ENCODE results near the gene RFPL1.

The RFPL1 gene

GRCh38 chr22:29431986-29432385 lies 6.4 kb upstream of the RFPL1 start:
- TF ChIP-seq ZFX (IDR thresholded peaks at IDR 0.05) (no peak), CTCF (conservative IDR thresholded peaks at IDR 0.05) (no peak)

GRCh38 chr22:29433856-29434255 lies 4.5 kb upstream of the RFPL1 start:
- H3K27ac ChIP-seq = no peak overlapping the region
- no peak for TF ChIP-seq ZFX (IDR thresholded peaks at IDR 0.05)

More at GRCh38 chr22:29431986-29432385, 6.4 kb upstream of the RFPL1 start:
- H3K27ac ChIP-seq = no peak overlapping the region

- H3K27ac ChIP-seq = no peak overlapping the region
Observed at GRCh38 chr22:29434288-29434687, 4.1 kb upstream of the RFPL1 start.

GRCh38 chr22:29435236-29436136 lies 2.9 kb upstream of the RFPL1 start:
- no peak overlapping the region for H3K27ac ChIP-seq
- no peak for TF ChIP-seq ZFX (IDR thresholded peaks at IDR 0.05)
- TF ChIP-seq CTCF (conservative IDR thresholded peaks at IDR 0.05) = no peak

More at GRCh38 chr22:29434288-29434687, 4.1 kb upstream of the RFPL1 start:
- TF ChIP-seq CTCF (conservative IDR thresholded peaks at IDR 0.05) (no peak), ZFX (IDR thresholded peaks at IDR 0.05) (no peak)

GRCh38 chr22:29442976-29443375 lies 4.6 kb downstream of the RFPL1 start:
- H3K27ac ChIP-seq = no peak overlapping the region
- TF ChIP-seq CTCF (conservative IDR thresholded peaks at IDR 0.05) (no peak), ZFX (IDR thresholded peaks at IDR 0.05) (no peak)

GRCh38 chr22:29443452-29443851 lies 5.1 kb downstream of the RFPL1 start:
- no peak overlapping the region for H3K27ac ChIP-seq
- TF ChIP-seq ZFX (IDR thresholded peaks at IDR 0.05) (no peak), CTCF (conservative IDR thresholded peaks at IDR 0.05) (no peak)

- H3K27ac ChIP-seq = no peak overlapping the region
- TF ChIP-seq ZFX (IDR thresholded peaks at IDR 0.05) = no peak
- no peak for TF ChIP-seq CTCF (conservative IDR thresholded peaks at IDR 0.05)
Observed at GRCh38 chr22:29443861-29444792, 5.7 kb downstream of the RFPL1 start.

All from C4-2B (cell line).